K562 (cell line): ENCODE results near the gene ACSS2. TPM values are rescaled to one million over a fixed set of nuclear protein-coding genes. Genes with fewer than 3 reads are reported as not detected.

Experiments
- ADNP ChIP-seq: fragments of 200-800 bp; sonication (Bioruptor generic); IDR thresholded peaks from 2 replicates; pipeline ENCODE4 v1.6.1; 2016; ENCODE audit warnings: missing genetic modification characterization, missing compliant biosample characterization
- HNRNPUL1 ChIP-seq: fragments of 200-400 bp; formaldehyde crosslinking; IDR thresholded peaks from 2 replicates; pipeline ENCODE4 v1.6.1; 2017; ENCODE audit warnings: low read length
- KDM2B ChIP-seq: fragments of 250-450 bp; sonication (Bioruptor Pico); IDR thresholded peaks from 2 replicates; pipeline ENCODE4 v1.8.0; 2021; ENCODE audit warnings: mild to moderate bottlenecking, moderate library complexity
- MAFG ChIP-seq: fragments of 450-650 bp; conservative IDR thresholded peaks from 2 replicates; pipeline ENCODE4 v1.6.1; 2016; ENCODE audit warnings: missing genetic modification characterization, missing compliant biosample characterization
- YY1 ChIP-seq, 3 experiments: IDR thresholded peaks; 2 replicates each; pipeline ENCODE4 v1.6.1; 2011; ENCODE audit warnings: low read length in 2 of 3, mild to moderate bottlenecking in 2 of 3, moderate library complexity in 2 of 3, borderline replicate concordance in 1 of 3, control low read depth in 1 of 3, low read depth in 1 of 3; ENCODE audit not compliant: insufficient read depth in 3 of 3, insufficient replicate concordance in 2 of 3, control insufficient read depth in 1 of 3, insufficient read length in 1 of 3; ENCODE audit errors: extremely low read depth in 1 of 3
- ZNF717 ChIP-seq: fragments of 250-450 bp; sonication (Bioruptor Pico); IDR thresholded peaks from 2 replicates; pipeline ENCODE4 v1.5.0; 2021
- polyA plus RNA-seq, 8 experiments: library from polyadenylated mRNA; depleted of rRNA in 4 of 8; stranded (reverse) in 5 of 8; unstranded in 3 of 8; fragments of >200 nt; fragmentation: Nextera tagmentation in 2 of 8; fragmentation: Illumina TruSeq in 1 of 8; extraction: Ambion mirVana in 2 of 8; extraction: Trizol in 1 of 8; gene quantifications; 2 replicates each; pipeline versions ENCODE4 v1.2.1 to v1.2.3, GENCODE V29; 2011 to 2014; ENCODE audit warnings: inconsistent platforms in 1 of 8, missing spikeins in 1 of 8
- total RNA-seq, 7 experiments: library from RNA; depleted of rRNA in 6 of 7; stranded (reverse); fragments of >200 nt in 6 of 7; fragmentation: Illumina TruSeq in 2 of 7; extraction: Trizol in 2 of 7; gene quantifications; 2 replicates each; pipeline versions ENCODE4 v1.2.1 to v1.2.3, GENCODE V29; 2011 to 2021; ENCODE audit warnings: low replicate concordance in 1 of 7
- TF ChIP-seq, protein P1 (sequence below), 2 experiments: fragments of 450-650 bp in 1 of 2; sonication (generic) in 1 of 2; formaldehyde crosslinking in 1 of 2; IDR thresholded peaks; 2 replicates each; pipeline versions ENCODE4 v1.7.1 to v1.9.0; 2016 to 2022; ENCODE audit warnings: inconsistent platforms in 1 of 2, mild to moderate bottlenecking in 1 of 2, missing genetic modification reagents in 1 of 2
- TF ChIP-seq, protein P2 (sequence below): fragments of 250-450 bp; sonication (Bioruptor Pico); IDR thresholded peaks from 2 replicates; pipeline ENCODE4 v1.8.0; 2022; ENCODE audit warnings: moderate library complexity, mild to moderate bottlenecking, inconsistent platforms
- TF ChIP-seq, protein P3 (sequence below): fragments of 450-650 bp; conservative IDR thresholded peaks from 2 replicates; pipeline ENCODE4 v1.6.1; 2016; ENCODE audit warnings: missing genetic modification characterization, low read depth, mild to moderate bottlenecking, control low read depth, missing compliant biosample characterization

ACSS2 gene
- total and polyA plus RNA-seq, 9 of the 15 experiments (the other 6 are each of a cell fraction or from before 2014, with no cell fraction given) = 21.9 to 246 (median 66.2) TPM

DNA sequence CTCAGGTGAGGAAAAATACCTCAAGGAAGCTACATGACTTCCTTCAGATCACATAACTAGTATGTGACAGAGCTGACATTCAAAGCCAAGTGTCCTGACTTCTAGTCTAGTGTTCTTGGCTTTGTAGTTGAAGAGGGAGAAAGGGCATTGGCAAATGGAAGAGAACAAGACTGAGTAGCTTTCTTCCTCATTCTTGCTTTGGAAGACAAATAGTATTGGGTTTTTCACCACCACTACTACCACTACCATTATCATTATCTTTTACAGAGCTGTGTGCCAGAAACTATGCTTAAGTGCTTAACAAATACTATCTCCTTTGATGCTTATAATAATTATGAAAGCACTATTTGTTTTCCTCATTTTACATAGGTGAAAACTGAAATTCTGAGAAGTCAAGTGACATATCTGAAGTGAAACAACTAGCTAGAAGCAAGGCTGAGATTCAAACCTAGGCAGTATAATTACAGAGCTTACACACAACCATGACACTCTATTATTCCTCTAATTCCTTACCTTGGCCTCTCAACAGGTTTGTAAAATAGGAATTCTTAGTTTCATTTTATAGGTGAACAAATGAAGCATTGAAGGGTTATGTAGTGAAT lies 6.8 kb downstream of the ACSS2 start (continued):
- TF ChIP-seq, protein P1, sequence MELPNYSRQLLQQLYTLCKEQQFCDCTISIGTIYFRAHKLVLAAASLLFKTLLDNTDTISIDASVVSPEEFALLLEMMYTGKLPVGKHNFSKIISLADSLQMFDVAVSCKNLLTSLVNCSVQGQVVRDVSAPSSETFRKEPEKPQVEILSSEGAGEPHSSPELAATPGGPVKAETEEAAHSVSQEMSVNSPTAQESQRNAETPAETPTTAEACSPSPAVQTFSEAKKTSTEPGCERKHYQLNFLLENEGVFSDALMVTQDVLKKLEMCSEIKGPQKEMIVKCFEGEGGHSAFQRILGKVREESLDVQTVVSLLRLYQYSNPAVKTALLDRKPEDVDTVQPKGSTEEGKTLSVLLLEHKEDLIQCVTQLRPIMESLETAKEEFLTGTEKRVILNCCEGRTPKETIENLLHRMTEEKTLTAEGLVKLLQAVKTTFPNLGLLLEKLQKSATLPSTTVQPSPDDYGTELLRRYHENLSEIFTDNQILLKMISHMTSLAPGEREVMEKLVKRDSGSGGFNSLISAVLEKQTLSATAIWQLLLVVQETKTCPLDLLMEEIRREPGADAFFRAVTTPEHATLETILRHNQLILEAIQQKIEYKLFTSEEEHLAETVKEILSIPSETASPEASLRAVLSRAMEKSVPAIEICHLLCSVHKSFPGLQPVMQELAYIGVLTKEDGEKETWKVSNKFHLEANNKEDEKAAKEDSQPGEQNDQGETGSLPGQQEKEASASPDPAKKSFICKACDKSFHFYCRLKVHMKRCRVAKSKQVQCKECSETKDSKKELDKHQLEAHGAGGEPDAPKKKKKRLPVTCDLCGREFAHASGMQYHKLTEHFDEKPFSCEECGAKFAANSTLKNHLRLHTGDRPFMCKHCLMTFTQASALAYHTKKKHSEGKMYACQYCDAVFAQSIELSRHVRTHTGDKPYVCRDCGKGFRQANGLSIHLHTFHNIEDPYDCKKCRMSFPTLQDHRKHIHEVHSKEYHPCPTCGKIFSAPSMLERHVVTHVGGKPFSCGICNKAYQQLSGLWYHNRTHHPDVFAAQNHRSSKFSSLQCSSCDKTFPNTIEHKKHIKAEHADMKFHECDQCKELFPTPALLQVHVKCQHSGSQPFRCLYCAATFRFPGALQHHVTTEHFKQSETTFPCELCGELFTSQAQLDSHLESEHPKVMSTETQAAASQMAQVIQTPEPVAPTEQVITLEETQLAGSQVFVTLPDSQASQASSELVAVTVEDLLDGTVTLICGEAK (IDR thresholded peaks at IDR 0.05) = no peak
- TF ChIP-seq, protein P1 (CRISPR knock-in tag; IDR thresholded peaks at IDR 0.05) = no peak
- TF ChIP-seq YY1 (IDR thresholded peaks at IDR 0.05; ENCODE audit: borderline replicate concordance in 1 of 3, control insufficient read depth in 1 of 3, extremely low read depth in 1 of 3, insufficient read depth in 3 of 3, insufficient read length in 1 of 3, insufficient replicate concordance in 2 of 3, low read depth in 1 of 3, low read length in 2 of 3) = no peak
- TF ChIP-seq, protein P2, sequence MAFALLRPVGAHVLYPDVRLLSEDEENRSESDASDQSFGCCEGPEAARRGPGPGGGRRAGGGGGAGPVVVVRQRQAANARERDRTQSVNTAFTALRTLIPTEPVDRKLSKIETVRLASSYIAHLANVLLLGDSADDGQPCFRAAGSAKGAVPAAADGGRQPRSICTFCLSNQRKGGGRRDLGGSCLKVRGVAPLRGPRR = no peak
- TF ChIP-seq ADNP = no peak
- no peak for TF ChIP-seq KDM2B (CRISPR knock-in tag)
- TF ChIP-seq, protein P3, sequence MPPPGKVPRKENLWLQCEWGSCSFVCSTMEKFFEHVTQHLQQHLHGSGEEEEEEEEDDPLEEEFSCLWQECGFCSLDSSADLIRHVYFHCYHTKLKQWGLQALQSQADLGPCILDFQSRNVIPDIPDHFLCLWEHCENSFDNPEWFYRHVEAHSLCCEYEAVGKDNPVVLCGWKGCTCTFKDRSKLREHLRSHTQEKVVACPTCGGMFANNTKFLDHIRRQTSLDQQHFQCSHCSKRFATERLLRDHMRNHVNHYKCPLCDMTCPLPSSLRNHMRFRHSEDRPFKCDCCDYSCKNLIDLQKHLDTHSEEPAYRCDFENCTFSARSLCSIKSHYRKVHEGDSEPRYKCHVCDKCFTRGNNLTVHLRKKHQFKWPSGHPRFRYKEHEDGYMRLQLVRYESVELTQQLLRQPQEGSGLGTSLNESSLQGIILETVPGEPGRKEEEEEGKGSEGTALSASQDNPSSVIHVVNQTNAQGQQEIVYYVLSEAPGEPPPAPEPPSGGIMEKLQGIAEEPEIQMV = no peak
- no peak for TF ChIP-seq MAFG
- TF ChIP-seq HNRNPUL1 = no peak
- TF ChIP-seq ZNF717 (CRISPR knock-in tag) = no peak
